Keratinocyte (primary cell): Measurements from ENCODE around the gene TRPV4. TPM values are rescaled to one million over a fixed set of nuclear protein-coding genes. Genes with fewer than 3 reads are reported as not detected.

Experiments used
- DNase-seq: peaks from one replicate; pipeline ENCODE4 v3.0.0-alpha.2; 2011; ENCODE audit warnings: low read depth, missing footprints, low spot score
- FAIRE-seq: peaks from 2 replicates; lab custom pipeline; 2011; peaks lifted over from hg19 to GRCh38; lab: Jason Lieb, UNC
- H2AFZ ChIP-seq: 2 replicates; pipeline ENCODE4 v1.6.0; 2012; ENCODE audit warnings: low read length, control low read depth, inconsistent platforms; ENCODE audit not compliant: control insufficient read depth
- H3K27ac ChIP-seq: 2 replicates; pipeline ENCODE4 v1.5.1; 2011; ENCODE audit warnings: low read length; ENCODE audit not compliant: control insufficient read depth, insufficient read depth
- H3K27me3 ChIP-seq: 3 replicates; pipeline ENCODE4 v1.6.0; 2011; ENCODE audit warnings: low read length; ENCODE audit not compliant: control insufficient read depth, insufficient read depth; ENCODE audit errors: extremely low read depth
- H3K36me3 ChIP-seq, 2 experiments: 2 replicates in 1 of 2; 3 replicates in 1 of 2; pipeline ENCODE4 v1.5.1; 2011; ENCODE audit warnings: low read length in 2 of 2, mild to moderate bottlenecking in 1 of 2; ENCODE audit not compliant: control insufficient read depth in 2 of 2, insufficient read depth in 2 of 2; ENCODE audit errors: extremely low read depth in 1 of 2
- H3K4me1 ChIP-seq: 3 replicates; pipeline ENCODE4 v1.5.1; 2011; ENCODE audit warnings: low read length; ENCODE audit not compliant: control insufficient read depth, insufficient read depth; ENCODE audit errors: extremely low read depth
- H3K4me2 ChIP-seq: 3 replicates; pipeline ENCODE4 v1.6.0; 2011; ENCODE audit warnings: low read depth, low read length; ENCODE audit not compliant: control insufficient read depth, insufficient read depth; ENCODE audit errors: extremely low read depth
- H3K4me3 ChIP-seq, 3 experiments: fragments of 200-600 bp in 1 of 3; sonication (generic) in 1 of 3; 2 replicates in 2 of 3; 3 replicates in 1 of 3; pipeline ENCODE4 v1.5.1; 2011 to 2016; ENCODE audit warnings: low read length in 3 of 3, mild to moderate bottlenecking in 3 of 3, control low read depth in 2 of 3, inconsistent platforms in 1 of 3, low read depth in 1 of 3, mixed read lengths in 1 of 3, mixed run types in 1 of 3, moderate library complexity in 1 of 3; ENCODE audit not compliant: control insufficient read depth in 2 of 3, insufficient read depth in 2 of 3; ENCODE audit errors: extremely low read depth in 1 of 3
- H3K79me2 ChIP-seq: 2 replicates; pipeline ENCODE4 v1.6.0; 2012; ENCODE audit warnings: low read length; ENCODE audit not compliant: control insufficient read depth, insufficient read depth
- H3K9ac ChIP-seq: 3 replicates; pipeline ENCODE4 v1.6.0; 2011; ENCODE audit warnings: low read length; ENCODE audit not compliant: control insufficient read depth, insufficient read depth; ENCODE audit errors: extremely low read depth
- H3K9me1 ChIP-seq: 3 replicates; pipeline ENCODE4 v1.6.0; 2011; ENCODE audit warnings: low read length; ENCODE audit not compliant: control insufficient read depth, insufficient read depth; ENCODE audit errors: extremely low read depth
- H3K9me3 ChIP-seq: 2 replicates; pipeline ENCODE4 v1.5.1; 2012; ENCODE audit warnings: low read depth, low read length; ENCODE audit not compliant: control insufficient read depth
- H4K20me1 ChIP-seq: 3 replicates; pipeline ENCODE4 v1.6.0; 2011; ENCODE audit warnings: low read length; ENCODE audit not compliant: control insufficient read depth, insufficient read depth; ENCODE audit errors: extremely low read depth
- EZH2 ChIP-seq: IDR thresholded peaks from one replicate; pipeline ENCODE4 v1.6.1; 2012; ENCODE audit warnings: inconsistent platforms, mild to moderate bottlenecking, low read length, moderate library complexity
- dilution Hi-C: fragments of 300-500 bp; cut with MboI; formaldehyde crosslinking; loops from one replicate; pipeline ENCODE4 v1.7.0; 2020; ENCODE audit warnings: low sequenced_read_pairs; ENCODE audit not compliant: extremely low pct_ligation_motif_present
- polyA plus RNA-seq, 5 experiments: library from polyadenylated mRNA; depleted of rRNA in 3 of 5; stranded (reverse) in 3 of 5; stranded (forward) in 1 of 5; unstranded in 1 of 5; fragments of >200 nt; gene quantifications; 1 replicate in 1 of 5; 2 replicates in 3 of 5; 3 replicates in 1 of 5; pipeline versions ENCODE4 v1.2.1 to v1.2.3, GENCODE V29; 2011 to 2012; ENCODE audit warnings: missing spikeins in 2 of 5, low read depth in 1 of 5, low replicate concordance in 1 of 5
- TF ChIP-seq, protein P1 (sequence below), 3 experiments: IDR thresholded peaks in 1 of 3; conservative IDR thresholded peaks in 1 of 3; optimal IDR thresholded peaks in 1 of 3; 2 replicates in 2 of 3; 3 replicates in 1 of 3; pipeline versions ENCODE3 to v1.5.1; 2011; ENCODE audit warnings: low read length in 3 of 3, mild to moderate bottlenecking in 3 of 3, moderate library complexity in 2 of 3, control low read depth in 1 of 3, inconsistent platforms in 1 of 3; ENCODE audit not compliant: insufficient read depth in 2 of 3; ENCODE audit errors: extremely low read depth in 1 of 3

The TRPV4 gene
- polyA plus RNA-seq, 1 donor (not counting 4 experiments of a cell fraction or from before 2014, with no cell fraction given): 0.46 TPM

DNA sequence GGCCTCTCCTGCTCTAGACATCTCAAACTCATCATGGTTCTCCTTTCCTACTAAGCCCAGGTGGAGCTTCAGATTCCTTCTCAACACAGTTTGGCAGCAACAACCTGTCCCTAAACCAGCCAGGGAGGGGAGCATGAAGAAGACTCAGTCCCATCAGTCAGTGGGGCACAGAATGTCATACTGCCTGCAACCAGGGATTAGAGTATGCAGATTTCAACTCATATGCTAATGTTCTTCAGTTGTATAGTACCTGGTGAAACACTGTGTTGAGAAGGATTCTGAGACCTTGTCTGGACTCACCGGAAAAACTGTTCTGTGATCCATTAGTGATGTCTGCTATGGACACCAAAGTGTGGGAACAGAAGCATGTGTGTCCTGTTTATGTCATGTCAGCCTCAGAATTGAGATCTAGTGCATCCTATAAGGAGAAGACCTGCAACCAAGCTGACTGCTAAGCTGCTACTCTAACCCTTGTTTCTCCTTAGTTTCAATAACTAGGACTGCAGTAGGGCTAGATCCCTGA is 43.6 kb downstream of the TRPV4 start:
- TF ChIP-seq, protein P1, sequence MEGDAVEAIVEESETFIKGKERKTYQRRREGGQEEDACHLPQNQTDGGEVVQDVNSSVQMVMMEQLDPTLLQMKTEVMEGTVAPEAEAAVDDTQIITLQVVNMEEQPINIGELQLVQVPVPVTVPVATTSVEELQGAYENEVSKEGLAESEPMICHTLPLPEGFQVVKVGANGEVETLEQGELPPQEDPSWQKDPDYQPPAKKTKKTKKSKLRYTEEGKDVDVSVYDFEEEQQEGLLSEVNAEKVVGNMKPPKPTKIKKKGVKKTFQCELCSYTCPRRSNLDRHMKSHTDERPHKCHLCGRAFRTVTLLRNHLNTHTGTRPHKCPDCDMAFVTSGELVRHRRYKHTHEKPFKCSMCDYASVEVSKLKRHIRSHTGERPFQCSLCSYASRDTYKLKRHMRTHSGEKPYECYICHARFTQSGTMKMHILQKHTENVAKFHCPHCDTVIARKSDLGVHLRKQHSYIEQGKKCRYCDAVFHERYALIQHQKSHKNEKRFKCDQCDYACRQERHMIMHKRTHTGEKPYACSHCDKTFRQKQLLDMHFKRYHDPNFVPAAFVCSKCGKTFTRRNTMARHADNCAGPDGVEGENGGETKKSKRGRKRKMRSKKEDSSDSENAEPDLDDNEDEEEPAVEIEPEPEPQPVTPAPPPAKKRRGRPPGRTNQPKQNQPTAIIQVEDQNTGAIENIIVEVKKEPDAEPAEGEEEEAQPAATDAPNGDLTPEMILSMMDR (optimal IDR thresholded peaks at IDR 0.05 in 1 of 3, IDR thresholded peaks at IDR 0.05 in 1 of 3, conservative IDR thresholded peaks at IDR 0.05 in 1 of 3; ENCODE audit: extremely low read depth in 1 of 3, insufficient read depth in 2 of 3, low read length in 3 of 3): no peak
- no peak for TF ChIP-seq EZH2
- no peak for DNase-seq
- Histone ChIP-seq H3K4me3 (no peak overlapping the region), H3K9me3 (no peaks in the 10 kb centered on the region), H3K27ac (no peak overlapping the region), H3K4me1 (peaks cover 2% of the 10 kb centered on the region), H3K79me2 (no peaks in the 10 kb centered on the region), H3K36me3 (no peaks in the 10 kb centered on the region), H3K27me3 (no peaks in the 10 kb centered on the region), H4K20me1 (no peaks in the 10 kb centered on the region), H2AFZ (no peak overlapping the region), H3K4me2 (no peak overlapping the region), H3K9me1 (no peaks in the 10 kb centered on the region), H3K9ac (no peak overlapping the region)
- dilution Hi-C loops: loop anchor here (25.0 kb wide), 2 partner anchors 152 to 252 kb away; no protein-coding TSS in a partner anchor
- FAIRE-seq: no peak

DNA sequence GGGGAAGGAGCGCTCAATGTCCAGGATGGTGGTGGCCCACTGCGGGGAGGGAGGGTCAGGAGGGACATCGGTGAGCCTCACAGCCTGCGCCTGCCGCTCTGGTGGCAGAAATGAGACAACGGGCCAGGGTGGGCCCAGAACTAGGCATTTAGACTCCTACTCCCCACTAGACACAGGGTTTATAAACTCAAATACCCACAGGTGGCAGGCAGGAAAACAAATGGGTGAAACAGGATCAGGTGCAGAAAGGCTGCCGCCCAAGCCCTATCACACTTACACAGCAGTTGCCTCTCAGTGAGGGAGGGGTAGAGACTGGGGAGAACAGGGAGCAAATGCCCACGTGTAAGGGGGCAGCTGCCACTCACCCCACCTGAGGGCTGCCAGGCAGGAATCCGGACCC is 46.4 kb downstream of the TRPV4 start:
- Histone ChIP-seq H3K36me3 (no peaks in the 10 kb centered on the region), H2AFZ (no peak overlapping the region), H3K9ac (no peak overlapping the region), H3K4me1 (no peaks in the 10 kb centered on the region), H3K4me3 (no peak overlapping the region), H3K9me1 (no peaks in the 10 kb centered on the region), H3K9me3 (no peaks in the 10 kb centered on the region), H3K27ac (no peak overlapping the region), H3K79me2 (no peaks in the 10 kb centered on the region), H3K27me3 (no peaks in the 10 kb centered on the region), H4K20me1 (no peaks in the 10 kb centered on the region), H3K4me2 (no peak overlapping the region)
- TF ChIP-seq, protein P1 (optimal IDR thresholded peaks at IDR 0.05 in 1 of 3, IDR thresholded peaks at IDR 0.05 in 1 of 3, conservative IDR thresholded peaks at IDR 0.05 in 1 of 3; ENCODE audit: extremely low read depth in 1 of 3, insufficient read depth in 2 of 3, low read length in 3 of 3): no peak
- TF ChIP-seq EZH2: no peak
- FAIRE-seq: no peak
- no peak for DNase-seq
- dilution Hi-C loops: loop anchor here (25.0 kb wide), 2 partner anchors 149 to 249 kb away; no protein-coding TSS in a partner anchor
